AG09319 (cell line): ENCODE measurements around the gene PPP3CA.

Experiments
- DNase-seq: peaks from one replicate; pipeline ENCODE4 v3.0.0-alpha.2; 2010; ENCODE audit warnings: low read depth; ENCODE audit errors: extremely low read depth
- CTCF ChIP-seq: IDR thresholded peaks from 2 replicates; pipeline ENCODE4 v1.5.1; 2011; ENCODE audit warnings: low read depth, mild to moderate bottlenecking, inconsistent platforms, low read length, moderate library complexity

Gene PPP3CA

GRCh38 chr4:101068115-101068514, 279.2 kb downstream of the PPP3CA start:
- no peak for DNase-seq
- TF ChIP-seq CTCF: no peak

- TF ChIP-seq CTCF: no peak
Measured at GRCh38 chr4:101067383-101067782, 279.9 kb downstream of the PPP3CA start.

GRCh38 chr4:101066626-101067170, 280.6 kb downstream of the PPP3CA start:
- no peak for DNase-seq
- TF ChIP-seq CTCF: no peak

More at GRCh38 chr4:101067383-101067782, 279.9 kb downstream of the PPP3CA start:
- no peak for DNase-seq

GRCh38 chr4:101065935-101066485, 281.3 kb downstream of the PPP3CA start:
- TF ChIP-seq CTCF: no peak
- DNase-seq: no peak

GRCh38 chr4:101065346-101065745, 282.0 kb downstream of the PPP3CA start:
- DNase-seq: no peak
- TF ChIP-seq CTCF: no peak

GRCh38 chr4:101064541-101065180, 282.7 kb downstream of the PPP3CA start:
- TF ChIP-seq CTCF: no peak
- no peak for DNase-seq

- TF ChIP-seq CTCF: no peak
- no peak for DNase-seq
Measured at GRCh38 chr4:101055392-101055791, 291.9 kb downstream of the PPP3CA start.
